H1 (cell line): ENCODE results near the gene EDA. TPM values are rescaled to one million over a fixed set of nuclear protein-coding genes. Genes with fewer than 3 reads are reported as not detected.

Source experiments
- CTCF ChIA-PET: fragments of 300-600 bp; sonication (Branson Sonifier 250); formaldehyde crosslinking; loops from one replicate; lab custom pipeline; 2021; ENCODE audit not compliant: partially characterized antibody; lab: Charles Lee
- POLR2A ChIA-PET: fragments of 300-600 bp; sonication (Branson Sonifier 250); formaldehyde crosslinking; loops from one replicate; lab custom pipeline; 2021; ENCODE audit warnings: inconsistent platforms; ENCODE audit not compliant: partially characterized antibody; lab: Charles Lee
- DNase-seq, 2 experiments: peaks; one replicate each; pipeline versions ENCODE4 v3.0.0 to v3.0.0-alpha.2; 2010 to 2022; ENCODE audit warnings: low spot score in 2 of 2, low read depth in 1 of 2, mixed read lengths in 1 of 2
- FAIRE-seq: peaks from 2 replicates; lab custom pipeline; 2011; peaks lifted over from hg19 to GRCh38; lab: Jason Lieb, UNC
- H2AFZ ChIP-seq: 2 replicates; pipeline ENCODE4 v1.8.1; 2012; ENCODE audit warnings: low read length, inconsistent platforms
- H2AK5ac ChIP-seq: 2 replicates; pipeline ENCODE4 v1.6.1; 2013; ENCODE audit warnings: low read depth, low read length
- H2BK120ac ChIP-seq: replicated peaks from 2 replicates; pipeline ENCODE3; 2013; ENCODE audit warnings: low read depth, low read length, inconsistent platforms
- H2BK12ac ChIP-seq: 2 replicates; pipeline ENCODE4 v1.6.1; 2013; ENCODE audit warnings: low read depth, low read length
- H2BK15ac ChIP-seq: 2 replicates; pipeline ENCODE4 v1.6.1; 2013; ENCODE audit warnings: low read length
- H2BK20ac ChIP-seq: 2 replicates; pipeline ENCODE4 v1.6.1; 2013; ENCODE audit warnings: low read length
- H2BK5ac ChIP-seq: 2 replicates; pipeline ENCODE4 v1.6.1; 2013; ENCODE audit warnings: low read depth, low read length
- H3K14ac ChIP-seq: 2 replicates; pipeline ENCODE4 v1.6.1; 2013; ENCODE audit warnings: inconsistent platforms; ENCODE audit not compliant: insufficient read length
- H3K18ac ChIP-seq: 2 replicates; pipeline ENCODE4 v1.6.1; 2013; ENCODE audit warnings: low read length; ENCODE audit errors: extremely low read depth
- H3K23ac ChIP-seq: 2 replicates; pipeline ENCODE4 v1.6.1; 2013; ENCODE audit warnings: inconsistent platforms; ENCODE audit not compliant: insufficient read length
- H3K23me2 ChIP-seq: 2 replicates; pipeline ENCODE4 v1.6.1; 2013; ENCODE audit warnings: low read depth, low read length
- H3K27ac ChIP-seq: 2 replicates; pipeline ENCODE4 v1.6.1; 2011; ENCODE audit warnings: low read depth, low read length, inconsistent platforms
- H3K27me3 ChIP-seq, 4 experiments: replicated peaks in 1 of 4; 1 replicate in 1 of 4; 2 replicates in 3 of 4; pipeline versions ENCODE4 v1.6.1 to v1.8.1; 2011 to 2013; ENCODE audit warnings: low read length in 3 of 4, mild to moderate bottlenecking in 3 of 4, inconsistent platforms in 2 of 4, mixed read lengths in 2 of 4, moderate library complexity in 1 of 4; ENCODE audit not compliant: control insufficient read depth in 3 of 4, insufficient read depth in 3 of 4; ENCODE audit errors: extremely low read depth in 1 of 4
- H3K36me3 ChIP-seq, 4 experiments: 2 replicates each; pipeline versions ENCODE4 v1.6.1 to v1.8.1; 2011 to 2013; ENCODE audit warnings: mild to moderate bottlenecking in 4 of 4, low read length in 3 of 4, moderate library complexity in 2 of 4, control low read depth in 1 of 4, inconsistent platforms in 1 of 4; ENCODE audit not compliant: insufficient read depth in 4 of 4, control insufficient read depth in 2 of 4
- H3K4ac ChIP-seq: replicated peaks from 2 replicates; pipeline ENCODE3; 2013; ENCODE audit warnings: low read length, low read depth, mixed read lengths, inconsistent platforms; ENCODE audit not compliant: insufficient read length
- H3K4me1 ChIP-seq, 4 experiments: replicated peaks in 1 of 4; 1 replicate in 1 of 4; 2 replicates in 3 of 4; pipeline versions ENCODE4 v1.6.1 to v1.8.1; 2011 to 2013; ENCODE audit warnings: low read length in 3 of 4, inconsistent platforms in 2 of 4, mixed read lengths in 1 of 4; ENCODE audit not compliant: insufficient read depth in 4 of 4, control insufficient read depth in 3 of 4
- H3K4me2 ChIP-seq, 2 experiments: 2 replicates each; pipeline versions ENCODE4 v1.6.1 to v1.8.1; 2011 to 2013; ENCODE audit warnings: low read depth in 2 of 2, low read length in 2 of 2, control low read depth in 1 of 2, inconsistent platforms in 1 of 2, mild to moderate bottlenecking in 1 of 2; ENCODE audit not compliant: insufficient read depth in 1 of 2
- H3K4me3 ChIP-seq, 4 experiments: fragments of 200-600, 300-600 bp in 1 of 4; sonication (generic), shearing (Covaris generic), sonication (Bioruptor Twin) in 1 of 4; 2 replicates each; pipeline versions ENCODE4 v1.5.1 to v1.8.1; 2011 to 2016; ENCODE audit warnings: low read length in 4 of 4, low read depth in 3 of 4, control low read depth in 2 of 4, inconsistent platforms in 2 of 4, mild to moderate bottlenecking in 2 of 4, mixed read lengths in 1 of 4, moderate library complexity in 1 of 4; ENCODE audit not compliant: insufficient read depth in 2 of 4; ENCODE audit errors: extremely low read depth in 1 of 4
- H3K56ac ChIP-seq: replicated peaks from 2 replicates; pipeline ENCODE3; 2013; ENCODE audit warnings: low read depth, mild to moderate bottlenecking, mixed read lengths, low read length, inconsistent platforms; ENCODE audit not compliant: insufficient read length
- H3K79me1 ChIP-seq: 2 replicates; pipeline ENCODE4 v1.6.1; 2013; ENCODE audit warnings: low read depth, low read length, control low read depth
- H3K79me2 ChIP-seq, 2 experiments: 2 replicates each; pipeline versions ENCODE4 v1.6.1 to v1.8.1; 2012 to 2013; ENCODE audit warnings: low read length in 2 of 2, mild to moderate bottlenecking in 2 of 2, inconsistent platforms in 1 of 2; ENCODE audit not compliant: insufficient read depth in 2 of 2, control insufficient read depth in 1 of 2
- H3K9ac ChIP-seq, 4 experiments: replicated peaks in 1 of 4; 1 replicate in 1 of 4; 2 replicates in 3 of 4; pipeline versions ENCODE4 v1.6.1 to v1.8.1; 2011 to 2013; ENCODE audit warnings: low read depth in 3 of 4, low read length in 3 of 4, control low read depth in 2 of 4, mild to moderate bottlenecking in 2 of 4, moderate library complexity in 2 of 4, inconsistent platforms in 1 of 4; ENCODE audit errors: extremely low read depth in 1 of 4
- H3K9me3 ChIP-seq, 2 experiments: 2 replicates each; pipeline versions ENCODE4 v1.6.1 to v1.8.1; 2012 to 2013; ENCODE audit warnings: mild to moderate bottlenecking in 2 of 2, moderate library complexity in 2 of 2, control low read depth in 1 of 2, inconsistent platforms in 1 of 2, low read depth in 1 of 2, low read length in 1 of 2, mixed read lengths in 1 of 2; ENCODE audit not compliant: insufficient read depth in 2 of 2
- H4K20me1 ChIP-seq, 2 experiments: replicated peaks in 1 of 2; 2 replicates each; pipeline versions ENCODE3 to v1.8.1; 2011 to 2013; ENCODE audit warnings: inconsistent platforms in 2 of 2, low read length in 2 of 2, mild to moderate bottlenecking in 1 of 2; ENCODE audit not compliant: insufficient read depth in 2 of 2, control insufficient read depth in 1 of 2
- H4K5ac ChIP-seq: 2 replicates; pipeline ENCODE4 v1.6.1; 2013; ENCODE audit warnings: low read length, low read depth, mixed read lengths, inconsistent platforms; ENCODE audit not compliant: insufficient read length
- H4K8ac ChIP-seq: 2 replicates; pipeline ENCODE4 v1.8.0; 2013; ENCODE audit warnings: mild to moderate bottlenecking, moderate library complexity, low read length, inconsistent platforms; ENCODE audit not compliant: insufficient read depth; ENCODE audit errors: extremely low read depth
- H4K91ac ChIP-seq: replicated peaks from 2 replicates; pipeline ENCODE3; 2013; ENCODE audit warnings: low read length, mixed read lengths, inconsistent platforms; ENCODE audit not compliant: insufficient read length
- CHD2 ChIP-seq: IDR thresholded peaks from 2 replicates; pipeline ENCODE4 v1.6.1; 2012; ENCODE audit warnings: low read length, improper control_type of control experiment
- EGR1 ChIP-seq: IDR thresholded peaks from 2 replicates; pipeline ENCODE4 v1.6.1; 2011; ENCODE audit warnings: low read depth, low read length, borderline replicate concordance
- SAP30 ChIP-seq: fragments of 300-600 bp; sonication (generic); IDR thresholded peaks from 2 replicates; pipeline ENCODE4 v1.7.1; 2012; ENCODE audit warnings: low read length, moderate library complexity, mild to moderate bottlenecking, inconsistent platforms; ENCODE audit not compliant: insufficient read depth, insufficient replicate concordance
- WGBS, 2 experiments: shearing (Covaris generic) in 1 of 2; methylation state at CpG; one replicate each; pipeline versions ENCODE4 v1.1.6 to v1.1.7; 2013 to 2015; ENCODE audit warnings: low lambda C conversion rate in 2 of 2, mixed read lengths in 2 of 2, inconsistent platforms in 1 of 2, low coverage in 1 of 2, missing lambda C conversion rate in 1 of 2; ENCODE audit not compliant: insufficient replicate concordance in 2 of 2, insufficient coverage in 1 of 2, insufficient read length in 1 of 2; ENCODE audit errors: extremely low coverage in 1 of 2, missing lambda C conversion rate in 1 of 2; 5-methylcytosine and 5-hydroxymethylcytosine counted together
- polyA plus RNA-seq, 7 experiments: library from polyadenylated mRNA; depleted of rRNA in 3 of 7; stranded (reverse) in 5 of 7; unstranded in 2 of 7; fragments of >200 nt in 5 of 7; fragments of 200-250 nt in 2 of 7; gene quantifications; 1 replicate in 5 of 7; 2 replicates in 1 of 7; 4 replicates in 1 of 7; pipeline versions ENCODE4 v1.2.1 to v1.2.3, GENCODE V29; 2011 to 2013; ENCODE audit warnings: missing spikeins in 2 of 7, mixed read lengths in 2 of 7
- total RNA-seq: library from RNA; stranded (reverse); fragmentation: NEBNext Ultra II Directional; extraction: Animal tissue kit (Norgen Biotek cat#: 25700); gene quantifications from 2 replicates; pipeline ENCODE4 v1.2.1, GENCODE V29; 2021

Gene EDA
- total and polyA plus RNA-seq, 2 of the 8 experiments (the other 6 are each of a cell fraction or from before 2014, with no cell fraction given), result 7.5 to 10.5 TPM

DNA sequence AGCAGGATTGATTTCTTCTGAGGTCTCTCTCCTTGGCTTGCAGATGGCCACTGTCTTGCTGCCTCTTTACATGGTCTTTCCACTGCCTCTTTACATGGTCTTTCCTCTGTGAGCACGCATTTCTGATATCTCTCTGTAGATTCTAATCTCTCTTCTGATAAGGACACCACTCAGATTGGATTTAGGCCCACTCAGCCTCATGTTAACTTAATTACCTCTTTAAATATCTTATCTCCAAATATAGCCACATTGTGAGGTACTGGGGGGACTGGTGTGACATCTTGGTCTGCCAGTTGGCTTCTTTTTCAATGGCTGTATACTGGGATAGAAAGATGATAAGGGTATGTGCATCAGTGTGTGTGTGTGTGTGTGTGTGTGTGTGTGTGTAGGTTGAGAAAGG, 280.1 kb downstream of the EDA start:
- Histone ChIP-seq H3K56ac (no peak overlapping the region), H3K4me3 (no peak overlapping the region), H3K27me3 (no peaks in the 10 kb centered on the region), H2BK20ac (no peak overlapping the region), H3K23me2 (no peaks in the 10 kb centered on the region), H4K8ac (no peak overlapping the region), H3K79me2 (no peaks in the 10 kb centered on the region), H3K79me1 (no peaks in the 10 kb centered on the region), H3K36me3 (no peaks in the 10 kb centered on the region), H3K4me2 (no peak overlapping the region), H3K27ac (no peak overlapping the region), H3K9me3 (no peaks in the 10 kb centered on the region), H4K20me1 (no peaks in the 10 kb centered on the region), H2BK12ac (no peak overlapping the region), H3K14ac (no peak overlapping the region), H2AFZ (no peak overlapping the region), H4K5ac (no peak overlapping the region), H2BK5ac (no peak overlapping the region), H3K18ac (no peak overlapping the region), H3K4me1 (no peaks in the 10 kb centered on the region), H4K91ac (no peak overlapping the region), H3K9ac (no peak overlapping the region), H3K4ac (no peak overlapping the region), H2BK120ac (no peak overlapping the region), H2AK5ac (no peak overlapping the region), H2BK15ac (no peak overlapping the region), H3K23ac (no peak overlapping the region)
- ChIA-PET CTCF (no interaction called here), POLR2A (no interaction called here)
- TF ChIP-seq EGR1 (no peak), SAP30 (no peak), CHD2 (no peak)
- DNase-seq (no peak), FAIRE-seq (no peak)
- 90% methylated on average over 1 of the region's 1 CpG; no CpG with 5 or more reads in 1 of the 2 experiments for WGBS, 2 experiments
